Endometrial microvascular endothelial cells (primary cell): ENCODE results near the gene IER5. TPM values are rescaled to one million over a fixed set of nuclear protein-coding genes. Genes with fewer than 3 reads are reported as not detected.

Source experiments
- total RNA-seq: library from RNA; depleted of rRNA; stranded (reverse); fragments of >200 nt; gene quantifications from one replicate; pipeline ENCODE4 v1.2.3, GENCODE V29; 2015; ENCODE audit errors: inconsistent ontology term

The IER5 gene
- total RNA-seq, 1 donor from 2014 or later, result 19.7 TPM

Other genes starting within 250 kb of the IER5 start
- 11.2 TPM for gene KIAA1614, start 175.8 kb upstream of the IER5 start, total RNA-seq
- gene STX6, start 65.8 kb upstream of the IER5 start, total RNA-seq, result 27.9 TPM
- 13.8 TPM for gene MR1, start 54.7 kb upstream of the IER5 start, total RNA-seq